HG03571 (cell line): ENCODE measurements around the gene PIGQ.

Experiments used
- ATAC-seq: cut with Tn5 transposase; IDR thresholded peaks from one replicate; pipeline ENCODE4 v1.9.1; 2021; ENCODE audit not compliant: unreplicated experiment

Gene PIGQ

DNA sequence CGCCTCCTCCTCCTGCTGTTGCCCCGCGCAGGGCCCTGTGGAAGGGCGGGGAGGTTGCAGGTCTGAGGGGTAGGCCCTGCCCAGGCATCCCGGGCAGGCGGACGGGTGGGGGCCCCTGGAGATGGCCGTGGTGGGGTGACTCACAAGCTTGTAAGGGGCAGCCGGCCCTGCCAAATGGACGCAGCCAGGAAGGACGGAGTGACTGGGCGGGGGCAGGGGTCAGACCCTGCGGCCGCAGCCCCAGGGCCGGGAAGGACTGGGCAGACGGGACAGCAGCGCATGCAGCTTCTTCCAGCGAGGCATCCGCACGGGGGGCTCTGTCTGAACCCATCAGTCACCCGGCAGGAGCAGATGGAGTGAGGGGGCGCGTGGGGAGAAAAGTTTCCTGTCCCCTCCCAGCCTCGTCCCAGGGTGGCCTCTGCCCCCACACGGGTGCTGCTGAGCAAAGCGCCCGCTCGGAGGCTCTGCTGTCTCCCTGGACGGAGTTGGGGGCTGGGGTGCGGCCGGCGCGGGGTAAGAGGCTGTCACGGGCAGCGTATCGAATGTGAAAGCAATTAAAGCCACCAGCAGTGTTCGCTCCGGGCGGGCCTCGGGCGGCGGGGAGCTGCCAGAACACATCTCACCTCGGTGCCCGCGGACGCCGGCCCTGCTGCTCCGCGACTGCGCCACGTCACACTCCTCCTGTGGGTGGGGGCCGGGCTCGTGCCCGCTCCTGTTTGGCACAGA lies 15.0 kb upstream of the PIGQ start:
- ATAC-seq, result no peak

DNA sequence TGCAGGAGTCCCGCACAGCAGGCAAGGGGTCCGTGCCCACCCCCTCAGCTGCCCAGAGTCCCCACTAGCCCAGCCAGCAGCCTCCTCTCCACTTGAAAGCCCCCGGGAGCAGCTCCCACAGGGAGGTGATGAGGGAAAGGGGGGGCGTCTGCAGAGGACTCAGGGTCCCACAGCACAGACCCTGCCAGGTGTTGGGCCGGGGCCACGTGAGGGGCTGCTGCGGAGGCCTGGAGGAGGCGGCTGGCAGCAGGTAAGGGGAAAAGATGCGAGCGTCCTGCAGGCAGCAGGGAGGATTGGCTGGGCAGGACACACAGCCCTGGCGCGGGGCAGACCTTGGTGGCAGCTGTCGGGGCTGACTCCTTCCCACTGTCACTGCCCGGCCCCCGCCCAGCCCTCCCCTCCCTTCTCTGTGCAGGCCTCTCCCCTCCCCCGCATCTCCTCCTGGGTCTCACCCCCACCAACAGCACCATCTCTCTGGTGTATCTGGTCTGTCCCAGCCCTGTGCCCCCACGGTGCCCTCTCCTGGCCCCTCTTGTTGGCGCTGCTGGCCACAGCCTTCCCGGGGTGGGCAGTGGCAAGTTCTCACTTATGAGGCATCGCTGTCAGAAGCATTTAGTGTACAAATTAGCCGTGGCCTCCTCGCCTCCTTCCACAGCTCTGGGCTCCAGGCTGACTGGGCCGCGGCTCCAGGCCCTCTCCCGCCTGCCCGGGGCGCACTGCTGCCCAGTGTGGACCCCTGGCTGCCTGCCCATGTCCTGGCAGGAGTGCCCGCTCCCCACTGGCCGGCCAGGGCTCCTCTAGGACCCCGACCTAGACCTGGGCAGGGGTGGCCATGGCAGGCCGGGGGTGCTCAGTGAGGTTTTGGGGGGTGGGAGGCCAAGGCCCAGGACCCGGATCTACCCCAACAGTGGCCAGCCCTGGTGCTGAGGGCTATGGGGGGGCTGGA lies 14.0 kb upstream of the PIGQ start:
- ATAC-seq, result no peak

DNA sequence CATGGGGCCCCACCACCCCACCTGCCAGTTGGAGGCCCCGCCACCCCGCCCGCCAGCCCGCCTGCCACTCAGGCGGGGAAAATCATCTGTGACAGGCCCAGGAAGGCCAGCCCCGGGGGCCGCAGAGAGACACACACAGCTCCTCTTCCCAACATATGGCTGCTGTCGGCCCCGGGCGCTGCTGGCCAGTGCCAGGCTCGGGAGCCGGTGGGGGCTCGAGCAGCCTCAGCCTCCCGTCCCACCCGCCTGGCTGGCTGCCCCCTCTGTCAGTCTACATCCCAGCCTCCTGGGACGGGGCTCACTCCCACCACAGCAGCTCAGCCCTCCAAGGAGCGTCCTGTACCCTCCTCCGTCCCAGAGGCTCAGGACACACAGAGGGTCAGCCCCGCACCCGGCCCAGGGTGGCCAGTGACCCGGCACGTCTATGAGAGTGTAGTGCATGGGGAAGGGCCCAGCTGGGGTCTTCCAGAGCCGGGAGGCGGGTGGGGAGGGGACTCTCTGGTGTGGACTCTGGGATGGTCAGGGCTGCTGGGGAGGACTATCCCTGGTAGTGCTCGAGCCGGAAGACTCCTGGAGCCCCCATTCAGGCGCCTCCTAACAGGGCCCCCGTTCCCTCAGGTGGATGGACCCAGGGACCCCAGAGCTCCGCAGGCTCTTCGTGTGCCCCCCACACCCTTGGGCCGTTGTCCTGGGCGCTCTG lies 13.1 kb upstream of the PIGQ start:
- ATAC-seq, result no peak

DNA sequence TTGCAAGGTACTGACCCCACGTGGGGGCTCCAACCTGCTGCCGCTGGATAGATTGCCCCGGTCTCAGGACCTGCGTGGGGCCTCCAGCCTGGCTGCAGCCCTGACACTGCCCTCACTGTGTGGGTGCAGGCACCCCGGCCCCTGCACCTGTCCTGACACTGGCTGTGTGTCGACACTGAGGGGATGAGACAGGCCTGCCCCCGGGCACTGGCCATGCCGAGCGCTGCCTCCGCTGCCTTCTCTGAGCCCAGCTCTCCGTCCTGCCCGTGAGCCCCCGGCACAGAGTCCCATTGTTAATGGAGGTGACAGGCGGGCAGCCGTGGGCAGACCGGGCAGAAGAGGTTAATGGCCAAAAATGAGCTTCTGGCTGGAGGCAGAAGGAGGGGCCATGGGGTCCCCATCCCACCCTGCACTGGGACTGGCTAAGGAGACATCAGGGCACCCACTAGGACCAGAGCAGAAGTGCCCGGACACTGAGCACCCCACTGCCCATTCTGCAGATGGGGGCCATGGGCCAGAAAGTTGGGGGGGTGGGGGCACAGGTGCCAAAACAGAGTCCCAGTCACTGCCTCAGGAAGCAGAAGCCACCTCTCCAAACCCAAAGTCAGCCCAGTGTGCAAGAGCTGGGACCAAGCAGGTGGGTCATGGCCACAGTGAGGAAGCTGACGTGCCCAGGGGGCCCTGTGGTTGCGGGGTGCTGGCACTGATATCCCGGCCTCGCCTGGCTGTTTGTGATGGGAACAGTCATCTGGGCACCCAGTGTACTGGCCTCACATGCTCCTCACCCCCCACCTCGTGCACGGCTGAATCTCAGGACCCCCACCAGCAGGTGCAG lies 12.1 kb upstream of the PIGQ start:
- no peak for ATAC-seq

DNA sequence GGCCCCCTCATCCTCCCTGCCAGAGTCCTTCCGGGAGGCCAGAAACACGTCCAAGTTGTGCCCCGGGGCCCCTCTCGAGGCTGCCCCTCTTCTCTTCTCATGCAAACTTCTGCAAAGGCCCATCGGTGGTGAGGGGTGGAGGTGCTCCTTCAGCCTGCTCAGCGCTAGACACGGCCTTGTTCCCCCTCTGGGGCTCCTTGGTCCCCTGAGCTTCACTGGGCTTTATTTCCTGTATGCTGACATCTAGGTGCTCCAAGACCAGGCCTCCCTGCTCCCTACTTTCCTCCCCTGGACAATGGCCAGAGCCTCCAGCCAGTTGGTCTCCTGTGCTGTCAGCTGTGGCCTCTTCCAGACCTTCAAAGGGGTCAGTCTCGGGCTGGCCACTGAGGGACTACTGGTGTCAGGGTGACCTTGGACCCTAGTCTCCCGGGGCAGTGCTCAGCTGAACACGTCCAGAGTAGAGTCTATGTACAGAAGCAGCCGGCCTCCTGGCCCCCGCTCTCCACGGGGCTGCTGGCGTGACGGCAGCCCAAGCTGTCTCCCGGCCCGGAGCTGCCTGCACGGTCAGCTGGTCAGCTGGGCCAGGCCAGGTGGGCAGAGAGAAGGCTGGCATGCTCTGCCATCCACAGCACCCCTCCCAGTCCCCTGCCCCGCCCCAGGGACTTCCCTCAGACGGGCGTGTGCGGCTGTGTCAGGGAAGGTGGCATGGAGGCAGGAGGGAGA lies 11.3 kb upstream of the PIGQ start:
- no peak for ATAC-seq

DNA sequence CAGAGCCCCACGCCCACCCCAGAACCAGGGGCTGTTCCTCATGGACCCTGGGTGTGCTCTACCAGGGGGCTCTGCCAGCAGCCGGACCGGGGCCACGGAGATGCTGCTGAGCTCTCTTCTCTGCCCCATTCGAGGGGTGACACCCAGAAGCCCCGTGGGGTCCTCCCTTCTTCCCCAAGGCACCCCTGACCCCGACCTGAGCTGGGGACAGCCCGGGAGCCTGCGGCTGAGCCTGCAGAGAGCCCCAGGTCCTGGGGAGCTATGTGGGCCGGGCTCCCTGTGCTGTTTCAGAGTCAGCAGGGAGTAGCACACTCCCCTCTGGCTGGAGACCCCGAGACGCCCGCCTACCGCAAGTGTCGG lies 10.8 kb upstream of the PIGQ start:
- ATAC-seq, result no peak

DNA sequence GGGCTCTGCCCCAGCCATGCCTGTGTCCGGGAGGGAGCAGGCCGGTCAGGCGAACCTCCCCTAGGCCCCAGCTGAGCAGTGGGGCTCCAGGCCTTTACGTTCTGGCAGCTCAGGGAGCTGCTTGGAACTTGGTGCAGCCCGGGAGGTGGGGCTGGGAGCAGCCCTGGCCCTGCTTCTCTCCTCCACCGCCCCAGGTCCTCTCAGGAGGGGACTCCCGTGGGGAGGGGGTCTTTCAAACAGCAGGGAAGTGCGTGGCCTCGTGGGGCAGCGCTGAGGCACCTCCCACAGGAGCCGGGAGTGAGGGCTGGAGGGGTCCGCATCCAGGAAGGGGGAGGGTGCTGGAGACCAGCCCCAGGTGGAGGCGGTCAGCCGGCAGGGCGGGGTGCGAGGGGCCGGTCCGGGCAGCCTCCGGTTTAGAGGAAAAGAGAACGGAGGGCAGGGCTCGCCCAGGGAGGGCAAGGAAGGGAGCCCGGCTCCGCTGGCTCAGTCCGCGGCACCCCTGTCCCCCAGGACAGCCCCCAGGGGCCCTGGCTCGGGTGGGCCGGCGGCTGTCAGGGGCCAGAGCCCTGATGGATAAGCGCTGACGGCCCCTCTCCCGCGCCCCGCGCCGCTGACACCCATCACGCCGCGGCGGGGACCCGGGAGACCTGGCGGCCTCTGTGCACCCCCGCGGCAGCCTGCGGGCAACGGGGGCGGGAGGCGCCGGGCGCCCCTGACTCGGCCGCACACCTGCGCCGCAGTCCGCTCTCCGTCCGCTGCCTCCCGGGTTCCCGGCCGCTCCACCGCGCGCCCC lies 10.2 kb upstream of the PIGQ start:
- ATAC-seq, result no peak

DNA sequence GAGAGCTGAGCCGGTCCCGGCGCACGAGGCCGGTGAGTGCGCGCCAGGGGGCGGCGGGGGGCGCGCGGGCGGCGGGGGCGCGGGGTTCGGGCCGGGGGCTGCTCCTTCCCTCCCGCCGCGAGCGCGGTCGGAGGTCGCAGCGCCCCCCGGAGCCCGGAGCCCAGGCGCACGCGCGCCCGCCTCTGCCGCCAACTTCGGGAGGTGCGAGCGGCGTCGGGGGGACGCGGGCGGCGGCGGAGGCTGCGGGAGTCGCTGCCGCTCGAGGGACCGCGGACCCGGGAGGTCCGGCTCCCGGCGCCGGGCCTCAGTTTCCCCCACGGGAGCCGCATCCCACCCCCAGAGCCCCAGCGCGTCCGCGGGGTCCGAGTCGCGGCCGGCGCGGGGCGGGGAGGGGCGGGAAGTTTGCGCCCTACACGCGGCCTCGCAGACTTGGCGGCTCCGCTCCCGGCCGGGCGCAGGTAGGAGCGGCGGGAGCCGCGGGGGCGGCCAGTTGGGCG lies 9.5 kb upstream of the PIGQ start, which contains the start of gene PRR35:
Gene PRR35, plus strand, starts transcription at position 191 of the 497 bp plus-strand sequence. CDS start 2,901 bp downstream, outside the sequence.
- no peak for ATAC-seq

DNA sequence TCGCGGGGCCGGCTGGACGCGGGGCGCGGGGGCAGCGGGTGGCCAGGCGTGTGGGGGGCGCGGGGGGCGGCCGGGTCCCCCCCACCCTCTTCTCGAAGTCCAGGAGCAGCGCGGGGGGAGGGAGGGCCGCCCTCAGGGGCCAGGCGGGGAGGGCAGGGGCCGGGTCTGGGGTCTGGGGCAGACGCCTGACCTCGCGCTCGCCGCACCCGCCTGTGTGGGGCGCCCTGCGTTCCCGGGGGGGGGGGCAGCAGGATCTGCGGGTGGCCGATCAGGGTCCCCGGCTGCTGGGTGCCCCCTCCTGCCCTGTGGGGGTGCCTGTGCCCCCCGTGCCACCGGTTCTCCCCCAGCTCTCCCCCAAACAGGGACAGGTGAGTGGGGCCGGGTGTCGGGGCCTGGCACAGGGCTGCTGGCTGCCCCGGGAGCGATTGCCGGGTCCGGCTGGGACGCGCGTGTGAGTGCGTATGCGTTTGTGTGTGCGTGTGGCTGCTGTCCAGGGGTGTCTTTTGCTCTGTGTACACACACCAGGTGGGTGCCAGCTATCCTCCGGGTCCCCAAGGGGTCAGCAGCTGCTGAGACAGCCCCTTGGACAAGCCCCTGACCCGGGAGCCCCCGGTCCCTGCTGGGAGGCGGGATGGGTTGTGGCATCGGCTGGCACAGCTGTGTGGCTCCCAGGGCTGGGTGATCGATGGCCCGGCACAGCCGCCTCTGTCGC lies 8.9 kb upstream of the PIGQ start:
- no peak for ATAC-seq

DNA sequence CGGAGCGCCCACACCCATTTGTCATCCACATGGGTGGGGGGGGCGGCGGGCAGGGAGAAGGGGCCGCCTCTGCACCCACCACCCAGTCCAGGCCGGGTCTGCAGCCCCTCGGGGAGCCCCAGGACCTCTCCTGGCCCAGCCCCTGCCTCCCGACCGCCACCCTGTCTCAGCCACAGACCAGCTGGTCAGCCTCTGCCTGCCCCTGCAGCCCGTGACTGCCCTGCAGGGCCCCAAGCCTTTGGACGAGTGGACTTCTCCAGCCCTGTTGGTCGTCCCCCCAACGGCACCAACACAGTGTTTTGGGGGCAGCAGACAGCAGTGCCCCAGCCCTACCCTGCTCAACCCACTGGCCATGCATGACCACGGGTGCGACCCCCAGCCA lies 8.4 kb upstream of the PIGQ start:
- ATAC-seq, result no peak

DNA sequence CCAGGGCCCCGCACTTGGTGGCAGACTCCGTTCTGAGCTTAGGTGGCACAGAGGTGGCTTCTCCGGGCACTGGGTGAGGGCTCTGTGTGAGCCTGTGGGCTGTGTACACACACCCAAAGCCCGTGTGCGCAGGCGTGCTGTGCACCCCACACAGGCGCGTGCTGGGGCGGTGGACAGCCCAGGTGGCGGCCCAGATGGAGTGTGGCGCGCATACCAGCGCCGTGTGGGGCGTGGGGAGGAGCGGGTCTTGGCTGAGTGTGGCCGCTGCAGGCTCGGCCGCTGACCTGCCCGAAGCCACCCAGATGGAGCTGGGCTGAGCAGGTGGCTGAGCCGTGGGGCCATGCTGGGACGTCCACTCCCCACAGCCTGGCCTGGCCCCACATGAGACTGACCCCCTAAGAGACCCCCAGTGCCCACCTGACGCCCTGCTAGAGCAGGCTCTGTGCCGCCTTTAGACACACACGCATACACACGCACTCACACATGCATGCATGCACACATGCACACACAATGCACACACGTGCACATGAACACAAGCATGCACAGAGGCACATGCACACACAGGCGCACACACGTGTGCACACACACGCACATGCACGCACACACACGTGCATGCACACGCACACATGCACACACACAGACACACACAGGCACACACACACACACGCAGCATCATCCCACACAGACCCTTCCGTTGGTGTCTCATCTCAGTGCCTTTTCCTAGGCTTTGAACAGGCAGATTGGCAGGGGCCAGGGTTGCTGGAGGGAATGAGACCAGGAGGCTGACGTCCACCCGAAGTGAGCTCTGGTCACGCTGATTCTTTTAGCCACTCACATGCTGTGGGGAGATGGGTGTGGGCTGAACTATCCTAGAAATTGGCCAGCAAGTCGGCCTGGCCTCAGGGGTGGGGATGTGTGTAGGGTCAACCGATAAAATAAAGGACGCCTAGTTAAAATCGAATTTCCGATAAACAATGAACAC lies 7.5 kb upstream of the PIGQ start:
- no peak for ATAC-seq

DNA sequence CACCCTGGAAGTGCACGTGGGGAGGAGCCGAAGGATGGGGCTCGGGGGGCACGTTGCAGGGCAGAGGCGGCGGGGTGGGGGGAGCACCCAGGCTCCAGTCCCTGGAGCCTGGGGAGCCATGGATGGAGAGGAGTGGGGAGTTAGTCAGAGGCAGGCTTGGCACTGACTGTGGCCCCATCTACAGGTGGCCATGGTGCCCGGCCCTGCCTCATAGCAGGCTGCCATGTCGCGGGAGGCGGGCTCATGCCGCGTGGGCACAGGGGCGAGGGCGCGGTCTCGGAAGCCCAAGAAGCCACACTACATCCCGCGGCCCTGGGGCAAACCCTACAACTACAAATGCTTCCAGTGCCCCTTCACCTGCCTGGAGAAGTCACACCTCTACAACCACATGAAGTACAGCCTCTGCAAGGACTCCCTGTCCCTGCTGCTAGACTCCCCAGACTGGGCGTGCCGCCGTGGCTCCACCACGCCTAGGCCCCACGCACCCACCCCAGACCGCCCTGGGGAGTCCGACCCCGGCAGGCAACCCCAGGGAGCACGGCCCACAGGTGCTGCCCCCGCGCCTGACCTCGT lies 6.6 kb upstream of the PIGQ start:
- ATAC-seq, result no peak

DNA sequence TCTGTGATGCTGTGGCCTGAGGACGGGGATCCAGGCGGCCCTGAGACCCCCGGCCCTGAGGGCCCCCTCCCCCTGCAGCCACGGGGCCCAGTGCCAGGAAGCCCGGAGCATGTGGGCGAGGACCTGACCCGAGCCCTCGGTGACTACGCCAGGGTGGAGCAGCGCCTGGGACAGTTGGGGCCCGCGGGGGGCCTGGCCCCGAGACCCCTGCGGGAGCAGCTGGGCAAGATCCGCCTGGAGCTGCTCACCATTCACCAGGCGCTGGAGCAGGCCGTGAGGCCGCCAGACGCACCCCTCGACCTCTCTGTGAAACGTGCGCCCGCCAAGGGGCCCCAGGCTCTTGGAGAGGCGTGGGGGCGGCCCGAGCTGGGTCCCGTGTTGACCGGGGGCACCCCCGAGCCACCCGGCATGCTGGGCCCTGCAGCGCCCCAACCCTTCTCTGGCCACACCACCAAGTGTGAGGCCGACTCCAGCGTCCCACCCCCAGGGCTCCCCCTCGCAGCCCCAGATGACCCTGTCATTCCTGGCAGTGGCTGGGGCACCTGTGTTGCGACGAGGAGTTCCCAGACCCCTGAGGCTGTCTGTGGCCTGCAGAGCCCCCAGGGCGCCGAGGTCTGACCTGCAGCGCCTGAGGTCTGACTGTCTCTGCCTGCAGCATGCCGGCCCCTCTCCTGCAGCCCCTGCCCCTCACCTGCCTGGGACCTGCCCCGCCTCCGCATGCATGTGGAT lies 4.9 kb upstream of the PIGQ start:
- no peak for ATAC-seq

DNA sequence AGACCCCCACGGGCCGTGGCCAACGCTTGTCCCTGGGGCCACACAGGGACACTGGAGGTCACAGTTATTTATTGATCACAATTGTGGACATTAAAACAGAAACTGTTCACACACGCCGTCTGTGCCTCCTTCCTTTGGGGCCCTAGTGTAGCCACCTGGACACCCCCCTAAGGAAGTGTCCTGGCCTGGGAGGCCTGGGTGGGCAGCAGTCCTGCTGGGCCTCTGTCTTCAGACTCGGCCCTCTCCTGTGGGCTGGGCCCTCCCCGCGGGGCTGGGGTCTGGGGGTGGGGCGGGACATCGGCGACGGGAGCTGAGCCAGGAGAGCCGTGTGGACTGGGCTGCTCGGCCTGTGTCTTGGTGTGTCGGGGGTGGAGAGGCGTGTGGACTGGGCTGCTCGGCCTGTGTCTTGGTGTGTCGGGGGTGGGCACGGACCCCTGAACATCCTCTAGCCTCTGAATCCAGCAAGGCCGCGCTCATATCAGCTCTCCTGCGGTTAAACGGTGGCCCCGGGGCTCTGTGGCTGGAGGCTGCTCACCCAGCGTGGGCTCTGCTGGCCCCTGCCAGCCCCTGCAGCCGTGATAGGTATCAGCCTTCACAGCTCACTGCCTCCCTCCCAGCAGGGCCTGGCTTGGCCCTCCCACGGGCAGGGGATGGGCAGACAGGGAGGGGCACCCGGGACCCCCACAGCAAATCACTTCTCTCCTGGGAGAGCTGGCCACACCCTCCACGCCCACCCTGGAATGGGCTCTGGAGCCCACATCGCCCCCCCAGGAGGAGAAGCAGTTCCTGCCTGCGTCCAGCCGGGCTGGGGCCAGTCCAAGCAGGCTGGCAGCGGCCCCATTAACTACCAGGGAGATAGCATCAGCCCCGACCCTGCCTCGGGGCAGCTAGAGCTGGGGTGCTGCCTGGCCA lies 4.1 kb upstream of the PIGQ start:
- no peak for ATAC-seq
